Right atrium auricular region (tissue), 2 donors: ENCODE data around the gene MPEG1. TPM values are rescaled to one million over a fixed set of nuclear protein-coding genes. Genes with fewer than 3 reads are reported as not detected.

Experiments used
- total RNA-seq, 2 donors: library from RNA; depleted of rRNA; stranded (reverse); fragments of >200 nt; gene quantifications; one replicate each; pipeline ENCODE4 v1.1.0, GENCODE V29; 2016

Gene MPEG1
- total RNA-seq, 2 donors from 2014 or later: 5.2 to 10.0 TPM

Other genes starting within 250 kb of the MPEG1 start
- not detected for gene GLYATL1B, start 126.6 kb downstream of the MPEG1 start, total RNA-seq
- under 1 TPM; 0.11 to 0.20 TPM for gene FAM111B, start 105.7 kb downstream of the MPEG1 start, total RNA-seq
- gene FAM111A, start 70.1 kb downstream of the MPEG1 start, total RNA-seq: 1 to 10 TPM; 4.5 to 9.5 TPM
- 1 to 10 TPM; 1.0 to 2.1 TPM for gene DTX4, start 40.8 kb downstream of the MPEG1 start, total RNA-seq
- gene OR5AN1, start 146.0 kb upstream of the MPEG1 start, total RNA-seq: not detected
- not detected for gene OR5A2, start 213.5 kb upstream of the MPEG1 start, total RNA-seq
- gene OR5A1, start 223.5 kb upstream of the MPEG1 start, total RNA-seq: not detected
- not detected for gene OR4D6, start 244.0 kb upstream of the MPEG1 start, total RNA-seq